Measurements from ENCODE around the gene PPFIA4. TPM values are rescaled to one million over a fixed set of nuclear protein-coding genes. Genes with fewer than 3 reads are reported as not detected.

The PPFIA4 gene
- total and polyA plus RNA-seq, 9 of the 15 experiments (the other 6 are each of a cell fraction or from before 2014, with no cell fraction given), result 0.07 to 12.0 (median 0.70) TPM

DNA sequence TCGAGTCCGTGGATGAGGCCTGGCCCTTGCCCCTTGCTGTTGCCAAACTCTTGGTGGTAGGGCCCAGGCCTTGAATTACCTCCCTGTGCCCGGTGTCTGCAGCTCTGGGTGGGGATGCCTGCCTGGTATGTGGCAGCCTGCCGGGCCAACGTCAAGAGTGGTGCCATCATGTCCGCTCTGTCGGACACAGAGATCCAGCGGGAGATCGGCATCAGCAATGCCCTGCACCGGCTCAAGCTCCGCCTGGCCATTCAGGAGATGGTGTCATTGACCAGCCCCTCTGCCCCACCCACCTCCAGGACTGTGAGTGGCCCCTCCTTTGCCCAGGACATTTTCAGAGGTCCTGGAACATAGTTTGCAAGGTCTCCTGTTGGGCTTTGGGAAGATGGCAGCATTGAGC lies 33.8 kb downstream of the PPFIA4 start (continued):
- TF ChIP-seq IRF1 (CRISPR knock-in tag; IDR thresholded peaks at IDR 0.05; ENCODE audit: borderline replicate concordance) (no peak), FOXP4 (CRISPR knock-in tag; IDR thresholded peaks at IDR 0.05; ENCODE audit: borderline replicate concordance) (no peak), U2AF2 (optimal IDR thresholded peaks at IDR 0.05; ENCODE audit: low read depth, low read length) (no peak), CREM (IDR thresholded peaks at IDR 0.05; ENCODE audit: low read depth) (no peak), SMARCB1 (IDR thresholded peaks at IDR 0.05; ENCODE audit: insufficient read length, low read depth) (no peak), LEF1 (IDR thresholded peaks at IDR 0.05) (no peak), HEY1 (CRISPR knock-in tag; IDR thresholded peaks at IDR 0.05; ENCODE audit: borderline replicate concordance) (no peak), NBN (IDR thresholded peaks at IDR 0.05; ENCODE audit: low read depth) (no peak), CBX2 (IDR thresholded peaks at IDR 0.05; ENCODE audit: insufficient read depth, low read length, poor library complexity, severe bottlenecking) (no peak), HLTF (IDR thresholded peaks at IDR 0.05) (no peak), TRIM28 (IDR thresholded peaks at IDR 0.05) (no peak), IFI16 (CRISPR knock-in tag; IDR thresholded peaks at IDR 0.05) (no peak)
- TF ChIP-seq, protein P1, sequence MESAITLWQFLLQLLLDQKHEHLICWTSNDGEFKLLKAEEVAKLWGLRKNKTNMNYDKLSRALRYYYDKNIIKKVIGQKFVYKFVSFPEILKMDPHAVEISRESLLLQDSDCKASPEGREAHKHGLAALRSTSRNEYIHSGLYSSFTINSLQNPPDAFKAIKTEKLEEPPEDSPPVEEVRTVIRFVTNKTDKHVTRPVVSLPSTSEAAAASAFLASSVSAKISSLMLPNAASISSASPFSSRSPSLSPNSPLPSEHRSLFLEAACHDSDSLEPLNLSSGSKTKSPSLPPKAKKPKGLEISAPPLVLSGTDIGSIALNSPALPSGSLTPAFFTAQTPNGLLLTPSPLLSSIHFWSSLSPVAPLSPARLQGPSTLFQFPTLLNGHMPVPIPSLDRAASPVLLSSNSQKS (CRISPR knock-in tag; IDR thresholded peaks at IDR 0.05), result no peak
